Astrocyte (in vitro differentiated cells and primary cell): Measurements from ENCODE around the gene RNU6-7. TPM values are rescaled to one million over a fixed set of nuclear protein-coding genes. Genes with fewer than 3 reads are reported as not detected.

Experiments used
- DNase-seq: peaks from one replicate; pipeline ENCODE4 v3.0.0-alpha.2; 2010; ENCODE audit warnings: low read depth
- FAIRE-seq: peaks from 2 replicates; lab custom pipeline; 2011; peaks lifted over from hg19 to GRCh38; lab: Jason Lieb, UNC
- H2AFZ ChIP-seq: 2 replicates; pipeline ENCODE4 v1.6.0; 2012; ENCODE audit warnings: low read depth, low read length, inconsistent platforms
- H3K27ac ChIP-seq: 2 replicates; pipeline ENCODE4 v1.5.1; 2011; ENCODE audit warnings: low read depth, low read length, inconsistent platforms
- H3K27me3 ChIP-seq: 2 replicates; pipeline ENCODE4 v1.6.0; 2011; ENCODE audit warnings: low read length, inconsistent platforms; ENCODE audit not compliant: insufficient read depth
- H3K36me3 ChIP-seq: 2 replicates; pipeline ENCODE4 v1.5.1; 2011; ENCODE audit warnings: low read length, inconsistent platforms; ENCODE audit not compliant: insufficient read depth
- H3K4me1 ChIP-seq: 2 replicates; pipeline ENCODE4 v1.5.1; 2011; ENCODE audit warnings: low read length, inconsistent platforms; ENCODE audit not compliant: insufficient read depth
- H3K4me2 ChIP-seq: 2 replicates; pipeline ENCODE4 v1.6.0; 2012; ENCODE audit warnings: low read length, inconsistent platforms
- H3K4me3 ChIP-seq: 2 replicates; pipeline ENCODE4 v1.5.1; 2011; ENCODE audit warnings: low read depth, mild to moderate bottlenecking, low read length, inconsistent platforms; ENCODE audit not compliant: insufficient read depth
- H3K79me2 ChIP-seq: 2 replicates; pipeline ENCODE4 v1.6.0; 2012; ENCODE audit warnings: mild to moderate bottlenecking, low read length, inconsistent platforms; ENCODE audit not compliant: insufficient read depth
- H3K9ac ChIP-seq: 2 replicates; pipeline ENCODE4 v1.6.0; 2012; ENCODE audit warnings: mild to moderate bottlenecking, low read length, inconsistent platforms
- H3K9me3 ChIP-seq: 2 replicates; pipeline ENCODE4 v1.5.1; 2012; ENCODE audit warnings: low read depth, mild to moderate bottlenecking, low read length, inconsistent platforms; ENCODE audit not compliant: insufficient read depth
- H4K20me1 ChIP-seq: 2 replicates; pipeline ENCODE4 v1.6.0; 2012; ENCODE audit warnings: low read length, inconsistent platforms; ENCODE audit not compliant: insufficient read depth
- H3K27ac Mint-ChIP-seq: one replicate; pipeline ENCODE4 v1.8.0; 2021; ENCODE audit warnings: mild to moderate bottlenecking, mixed read lengths; ENCODE audit not compliant: unreplicated experiment
- H3K27me3 Mint-ChIP-seq: one replicate; pipeline ENCODE4 v1.8.0; 2021; ENCODE audit warnings: low read depth, mixed read lengths; ENCODE audit not compliant: unreplicated experiment
- H3K36me3 Mint-ChIP-seq: one replicate; pipeline ENCODE4 v1.8.0; 2021; ENCODE audit warnings: low read depth, mixed read lengths; ENCODE audit not compliant: unreplicated experiment
- H3K4me1 Mint-ChIP-seq: one replicate; pipeline ENCODE4 v1.8.0; 2021; ENCODE audit warnings: low read depth, mixed read lengths; ENCODE audit not compliant: unreplicated experiment
- H3K4me3 Mint-ChIP-seq: one replicate; pipeline ENCODE4 v1.8.0; 2021; ENCODE audit warnings: mild to moderate bottlenecking, moderate library complexity, mixed read lengths; ENCODE audit not compliant: unreplicated experiment
- H3K9me3 Mint-ChIP-seq: one replicate; pipeline ENCODE4 v1.8.0; 2021; ENCODE audit warnings: mild to moderate bottlenecking, mixed read lengths; ENCODE audit not compliant: unreplicated experiment
- EZH2 ChIP-seq: IDR thresholded peaks from 2 replicates; pipeline ENCODE4 v1.6.1; 2012; ENCODE audit warnings: mild to moderate bottlenecking, low read length, inconsistent platforms; ENCODE audit not compliant: insufficient read depth
- total RNA-seq: library from RNA; stranded (reverse); gene quantifications from 2 replicates; pipeline ENCODE4 v1.2.1, GENCODE V29; 2021
- TF ChIP-seq, protein P1 (sequence below): IDR thresholded peaks from 2 replicates; pipeline ENCODE4 v1.5.1; 2011; ENCODE audit warnings: low read depth, mild to moderate bottlenecking, inconsistent platforms, low read length, moderate library complexity; ENCODE audit not compliant: insufficient read depth

The RNU6-7 gene
- total RNA-seq, 1 donor from 2014 or later: not detected

- no peaks in the 10 kb centered on the region for H3K36me3 ChIP-seq
- no peaks in the 10 kb centered on the region for H3K4me1 Mint-ChIP-seq
- no peaks in the 10 kb centered on the region for H4K20me1 ChIP-seq
- H3K4me3 Mint-ChIP-seq: no peak overlapping the region
- H2AFZ ChIP-seq: no peak overlapping the region
- DNase-seq (no peak), FAIRE-seq (no peak)
- no peaks in the 10 kb centered on the region for H3K36me3 Mint-ChIP-seq
- no peaks in the 10 kb centered on the region for H3K27me3 Mint-ChIP-seq
- H3K27ac Mint-ChIP-seq: no peak overlapping the region
- no peak overlapping the region for H3K4me3 ChIP-seq
- H3K27me3 ChIP-seq: no peaks in the 10 kb centered on the region
- no peak overlapping the region for H3K27ac ChIP-seq
- H3K9ac ChIP-seq: no peak overlapping the region
- H3K79me2 ChIP-seq: no peaks in the 10 kb centered on the region
- H3K9me3 Mint-ChIP-seq: no peaks in the 10 kb centered on the region
- H3K4me2 ChIP-seq: no peak overlapping the region
- no peaks in the 10 kb centered on the region for H3K4me1 ChIP-seq
- TF ChIP-seq, protein P1, sequence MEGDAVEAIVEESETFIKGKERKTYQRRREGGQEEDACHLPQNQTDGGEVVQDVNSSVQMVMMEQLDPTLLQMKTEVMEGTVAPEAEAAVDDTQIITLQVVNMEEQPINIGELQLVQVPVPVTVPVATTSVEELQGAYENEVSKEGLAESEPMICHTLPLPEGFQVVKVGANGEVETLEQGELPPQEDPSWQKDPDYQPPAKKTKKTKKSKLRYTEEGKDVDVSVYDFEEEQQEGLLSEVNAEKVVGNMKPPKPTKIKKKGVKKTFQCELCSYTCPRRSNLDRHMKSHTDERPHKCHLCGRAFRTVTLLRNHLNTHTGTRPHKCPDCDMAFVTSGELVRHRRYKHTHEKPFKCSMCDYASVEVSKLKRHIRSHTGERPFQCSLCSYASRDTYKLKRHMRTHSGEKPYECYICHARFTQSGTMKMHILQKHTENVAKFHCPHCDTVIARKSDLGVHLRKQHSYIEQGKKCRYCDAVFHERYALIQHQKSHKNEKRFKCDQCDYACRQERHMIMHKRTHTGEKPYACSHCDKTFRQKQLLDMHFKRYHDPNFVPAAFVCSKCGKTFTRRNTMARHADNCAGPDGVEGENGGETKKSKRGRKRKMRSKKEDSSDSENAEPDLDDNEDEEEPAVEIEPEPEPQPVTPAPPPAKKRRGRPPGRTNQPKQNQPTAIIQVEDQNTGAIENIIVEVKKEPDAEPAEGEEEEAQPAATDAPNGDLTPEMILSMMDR: no peak
- no peak for TF ChIP-seq EZH2
- H3K9me3 ChIP-seq: no peaks in the 10 kb centered on the region
Observed at GRCh38 chr14:32249371-32249770, 47.5 kb downstream of the RNU6-7 start.

GRCh38 chr14:32249780-32250179 lies 47.9 kb downstream of the RNU6-7 start:
- Histone ChIP-seq H3K9me3 (no peaks in the 10 kb centered on the region), H3K4me1 (no peaks in the 10 kb centered on the region), H3K9ac (no peak overlapping the region), H4K20me1 (no peaks in the 10 kb centered on the region), H3K27ac (no peak overlapping the region), H3K79me2 (no peaks in the 10 kb centered on the region), H3K36me3 (no peaks in the 10 kb centered on the region), H3K4me2 (no peak overlapping the region), H3K27me3 (no peaks in the 10 kb centered on the region), H2AFZ (no peak overlapping the region), H3K4me3 (no peak overlapping the region)
- H3K9me3 Mint-ChIP-seq: no peaks in the 10 kb centered on the region
- no peaks in the 10 kb centered on the region for H3K4me1 Mint-ChIP-seq
- H3K27me3 Mint-ChIP-seq: no peaks in the 10 kb centered on the region
- H3K36me3 Mint-ChIP-seq: no peaks in the 10 kb centered on the region
- H3K27ac Mint-ChIP-seq: no peak overlapping the region
- FAIRE-seq (no peak), DNase-seq (no peak)
- TF ChIP-seq EZH2: no peak
- TF ChIP-seq, protein P1: no peak
- no peak overlapping the region for H3K4me3 Mint-ChIP-seq

GRCh38 chr14:32250681-32251080 lies 48.8 kb downstream of the RNU6-7 start:
- Mint-ChIP-seq H3K4me1 (no peaks in the 10 kb centered on the region), H3K27ac (no peak overlapping the region), H3K9me3 (no peaks in the 10 kb centered on the region), H3K27me3 (no peaks in the 10 kb centered on the region), H3K36me3 (no peaks in the 10 kb centered on the region), H3K4me3 (no peak overlapping the region)
- Histone ChIP-seq H3K27me3 (no peaks in the 10 kb centered on the region), H4K20me1 (no peaks in the 10 kb centered on the region), H2AFZ (no peak overlapping the region), H3K36me3 (no peaks in the 10 kb centered on the region), H3K79me2 (no peaks in the 10 kb centered on the region), H3K4me3 (no peak overlapping the region), H3K9me3 (no peaks in the 10 kb centered on the region), H3K9ac (no peak overlapping the region), H3K4me1 (no peaks in the 10 kb centered on the region), H3K4me2 (no peak overlapping the region), H3K27ac (no peak overlapping the region)
- FAIRE-seq (no peak), DNase-seq (no peak)
- TF ChIP-seq, protein P1: no peak
- TF ChIP-seq EZH2: no peak
